Astrocyte (in vitro differentiated cells and primary cell): Measurements from ENCODE around the gene ACSS3. TPM values are rescaled to one million over a fixed set of nuclear protein-coding genes. Genes with fewer than 3 reads are reported as not detected.

Source experiments
- DNase-seq: peaks from one replicate; pipeline ENCODE4 v3.0.0-alpha.2; 2010; ENCODE audit warnings: low read depth
- FAIRE-seq: peaks from 2 replicates; lab custom pipeline; 2011; peaks lifted over from hg19 to GRCh38; lab: Jason Lieb, UNC
- H2AFZ ChIP-seq: 2 replicates; pipeline ENCODE4 v1.6.0; 2012; ENCODE audit warnings: low read depth, low read length, inconsistent platforms
- H3K27ac ChIP-seq: 2 replicates; pipeline ENCODE4 v1.5.1; 2011; ENCODE audit warnings: low read depth, low read length, inconsistent platforms
- H3K27me3 ChIP-seq: 2 replicates; pipeline ENCODE4 v1.6.0; 2011; ENCODE audit warnings: low read length, inconsistent platforms; ENCODE audit not compliant: insufficient read depth
- H3K36me3 ChIP-seq: 2 replicates; pipeline ENCODE4 v1.5.1; 2011; ENCODE audit warnings: low read length, inconsistent platforms; ENCODE audit not compliant: insufficient read depth
- H3K4me1 ChIP-seq: 2 replicates; pipeline ENCODE4 v1.5.1; 2011; ENCODE audit warnings: low read length, inconsistent platforms; ENCODE audit not compliant: insufficient read depth
- H3K4me2 ChIP-seq: 2 replicates; pipeline ENCODE4 v1.6.0; 2012; ENCODE audit warnings: low read length, inconsistent platforms
- H3K4me3 ChIP-seq: 2 replicates; pipeline ENCODE4 v1.5.1; 2011; ENCODE audit warnings: low read depth, mild to moderate bottlenecking, low read length, inconsistent platforms; ENCODE audit not compliant: insufficient read depth
- H3K79me2 ChIP-seq: 2 replicates; pipeline ENCODE4 v1.6.0; 2012; ENCODE audit warnings: mild to moderate bottlenecking, low read length, inconsistent platforms; ENCODE audit not compliant: insufficient read depth
- H3K9ac ChIP-seq: 2 replicates; pipeline ENCODE4 v1.6.0; 2012; ENCODE audit warnings: mild to moderate bottlenecking, low read length, inconsistent platforms
- H3K9me3 ChIP-seq: 2 replicates; pipeline ENCODE4 v1.5.1; 2012; ENCODE audit warnings: low read depth, mild to moderate bottlenecking, low read length, inconsistent platforms; ENCODE audit not compliant: insufficient read depth
- H4K20me1 ChIP-seq: 2 replicates; pipeline ENCODE4 v1.6.0; 2012; ENCODE audit warnings: low read length, inconsistent platforms; ENCODE audit not compliant: insufficient read depth
- H3K27ac Mint-ChIP-seq: one replicate; pipeline ENCODE4 v1.8.0; 2021; ENCODE audit warnings: mild to moderate bottlenecking, mixed read lengths; ENCODE audit not compliant: unreplicated experiment
- H3K27me3 Mint-ChIP-seq: one replicate; pipeline ENCODE4 v1.8.0; 2021; ENCODE audit warnings: low read depth, mixed read lengths; ENCODE audit not compliant: unreplicated experiment
- H3K36me3 Mint-ChIP-seq: one replicate; pipeline ENCODE4 v1.8.0; 2021; ENCODE audit warnings: low read depth, mixed read lengths; ENCODE audit not compliant: unreplicated experiment
- H3K4me1 Mint-ChIP-seq: one replicate; pipeline ENCODE4 v1.8.0; 2021; ENCODE audit warnings: low read depth, mixed read lengths; ENCODE audit not compliant: unreplicated experiment
- H3K4me3 Mint-ChIP-seq: one replicate; pipeline ENCODE4 v1.8.0; 2021; ENCODE audit warnings: mild to moderate bottlenecking, moderate library complexity, mixed read lengths; ENCODE audit not compliant: unreplicated experiment
- H3K9me3 Mint-ChIP-seq: one replicate; pipeline ENCODE4 v1.8.0; 2021; ENCODE audit warnings: mild to moderate bottlenecking, mixed read lengths; ENCODE audit not compliant: unreplicated experiment
- CTCF ChIP-seq: IDR thresholded peaks from 2 replicates; pipeline ENCODE4 v1.5.1; 2011; ENCODE audit warnings: low read depth, mild to moderate bottlenecking, inconsistent platforms, low read length, moderate library complexity; ENCODE audit not compliant: insufficient read depth
- EZH2 ChIP-seq: IDR thresholded peaks from 2 replicates; pipeline ENCODE4 v1.6.1; 2012; ENCODE audit warnings: mild to moderate bottlenecking, low read length, inconsistent platforms; ENCODE audit not compliant: insufficient read depth
- microRNA-seq: library from miRNA; unstranded; fragments of <30 nt; microRNA quantifications from one replicate; pipeline ENCODE4 v1.2.0, GENCODE V29; 2020
- total RNA-seq: library from RNA; stranded (reverse); gene quantifications from 2 replicates; pipeline ENCODE4 v1.2.1, GENCODE V29; 2021

ACSS3 gene
- total RNA-seq, 1 donor from 2014 or later = 13.9 TPM

- H3K4me1 ChIP-seq = peaks cover 16% of the 10 kb centered on the region
- Mint-ChIP-seq H3K27ac (no peak overlapping the region), H3K4me3 (no peak overlapping the region), H3K9me3 (no peaks in the 10 kb centered on the region), H3K36me3 (no peaks in the 10 kb centered on the region), H3K27me3 (no peaks in the 10 kb centered on the region), H3K4me1 (peaks cover 26% of the 10 kb centered on the region)
- TF ChIP-seq CTCF = no peak
- TF ChIP-seq EZH2 = no peak
- no peak overlapping the region for H3K9ac ChIP-seq
- no peak overlapping the region for H3K4me3 ChIP-seq
- H3K9me3 ChIP-seq = no peaks in the 10 kb centered on the region
- no peaks in the 10 kb centered on the region for H3K27me3 ChIP-seq
- H3K4me2 ChIP-seq = no peak overlapping the region
- no peak overlapping the region for H2AFZ ChIP-seq
- no peak overlapping the region for H3K27ac ChIP-seq
- H4K20me1 ChIP-seq = no peaks in the 10 kb centered on the region
- FAIRE-seq = no peak
- no peaks in the 10 kb centered on the region for H3K36me3 ChIP-seq
- no peaks in the 10 kb centered on the region for H3K79me2 ChIP-seq
- peak; percentile 3 for DNase-seq
These were observed 222.6 kb downstream of the ACSS3 start for GRCh38 chr12:81300454-81300853.

- H3K4me2 ChIP-seq = no peak overlapping the region
- H3K79me2 ChIP-seq = no peaks in the 10 kb centered on the region
- no peaks in the 10 kb centered on the region for H4K20me1 ChIP-seq
- Mint-ChIP-seq H3K27ac (no peak overlapping the region), H3K9me3 (no peaks in the 10 kb centered on the region), H3K4me1 (no peaks in the 10 kb centered on the region), H3K36me3 (no peaks in the 10 kb centered on the region), H3K27me3 (no peaks in the 10 kb centered on the region), H3K4me3 (no peak overlapping the region)
- H2AFZ ChIP-seq = no peak overlapping the region
- no peaks in the 10 kb centered on the region for H3K9me3 ChIP-seq
- H3K9ac ChIP-seq = no peak overlapping the region
- TF ChIP-seq EZH2 (no peak), CTCF (no peak)
- H3K27me3 ChIP-seq = no peaks in the 10 kb centered on the region
- no peaks in the 10 kb centered on the region for H3K36me3 ChIP-seq
- no peak for DNase-seq
- H3K4me1 ChIP-seq = no peaks in the 10 kb centered on the region
- no peak overlapping the region for H3K27ac ChIP-seq
- FAIRE-seq = no peak
- no peak overlapping the region for H3K4me3 ChIP-seq
These were observed 226.1 kb downstream of the ACSS3 start for GRCh38 chr12:81303935-81304334.

Small RNA genes within 50 kb of the gene (microRNA-seq; reads per million reads assigned to microRNA genes)
- not detected for gene MIR4699

Other genes with a start within 250 kb of the ACSS3 start
- 1.6 and 2.2 TPM in 2 replicates for gene LIN7A, start 140.1 kb upstream of the ACSS3 start, total RNA-seq